GM12864 (cell line): Measurements from ENCODE around the gene LRP6.
"Not testable (repeated sequence)": the region's sequence is repeated elsewhere in the genome, so short reads cannot be mapped to it uniquely, and the experiment has no call there.

Experiments
- DNase-seq: peaks from one replicate; pipeline ENCODE4 v3.0.0-alpha.2; 2011; ENCODE audit warnings: low read depth
- H3K4me3 ChIP-seq: 2 replicates; pipeline ENCODE4 v1.5.1; 2011; ENCODE audit warnings: mild to moderate bottlenecking, low read depth, low read length, control low read depth
- TF ChIP-seq, protein P1 (sequence below): IDR thresholded peaks from 2 replicates; pipeline ENCODE4 v1.5.1; 2011; ENCODE audit warnings: low read depth, mild to moderate bottlenecking, moderate library complexity, low read length, control low read depth, inconsistent platforms; ENCODE audit errors: missing control alignments

Gene LRP6

DNA sequence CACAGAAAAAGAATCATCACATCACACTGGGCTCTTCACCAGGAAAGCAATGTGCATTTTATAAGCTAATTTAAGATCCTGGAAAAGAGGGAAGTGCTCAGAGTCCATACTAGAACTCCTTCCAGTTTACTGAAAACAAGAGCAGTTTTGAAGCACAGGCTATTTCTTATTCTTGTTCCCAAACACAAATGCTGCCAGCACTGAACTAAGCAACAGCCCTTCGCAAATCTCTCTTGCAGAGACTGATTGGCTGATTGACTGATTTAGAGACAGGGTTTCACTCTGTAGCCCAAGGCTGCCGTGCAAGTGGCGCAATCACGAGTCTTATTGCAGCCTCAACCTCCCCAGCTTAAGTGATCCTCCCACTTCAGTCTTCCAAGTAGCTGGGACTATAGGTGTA lies 151.3 kb downstream of the LRP6 start:
- H3K4me3 ChIP-seq: no peak overlapping the region
- TF ChIP-seq, protein P1, sequence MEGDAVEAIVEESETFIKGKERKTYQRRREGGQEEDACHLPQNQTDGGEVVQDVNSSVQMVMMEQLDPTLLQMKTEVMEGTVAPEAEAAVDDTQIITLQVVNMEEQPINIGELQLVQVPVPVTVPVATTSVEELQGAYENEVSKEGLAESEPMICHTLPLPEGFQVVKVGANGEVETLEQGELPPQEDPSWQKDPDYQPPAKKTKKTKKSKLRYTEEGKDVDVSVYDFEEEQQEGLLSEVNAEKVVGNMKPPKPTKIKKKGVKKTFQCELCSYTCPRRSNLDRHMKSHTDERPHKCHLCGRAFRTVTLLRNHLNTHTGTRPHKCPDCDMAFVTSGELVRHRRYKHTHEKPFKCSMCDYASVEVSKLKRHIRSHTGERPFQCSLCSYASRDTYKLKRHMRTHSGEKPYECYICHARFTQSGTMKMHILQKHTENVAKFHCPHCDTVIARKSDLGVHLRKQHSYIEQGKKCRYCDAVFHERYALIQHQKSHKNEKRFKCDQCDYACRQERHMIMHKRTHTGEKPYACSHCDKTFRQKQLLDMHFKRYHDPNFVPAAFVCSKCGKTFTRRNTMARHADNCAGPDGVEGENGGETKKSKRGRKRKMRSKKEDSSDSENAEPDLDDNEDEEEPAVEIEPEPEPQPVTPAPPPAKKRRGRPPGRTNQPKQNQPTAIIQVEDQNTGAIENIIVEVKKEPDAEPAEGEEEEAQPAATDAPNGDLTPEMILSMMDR: no peak
- no peak for DNase-seq

DNA sequence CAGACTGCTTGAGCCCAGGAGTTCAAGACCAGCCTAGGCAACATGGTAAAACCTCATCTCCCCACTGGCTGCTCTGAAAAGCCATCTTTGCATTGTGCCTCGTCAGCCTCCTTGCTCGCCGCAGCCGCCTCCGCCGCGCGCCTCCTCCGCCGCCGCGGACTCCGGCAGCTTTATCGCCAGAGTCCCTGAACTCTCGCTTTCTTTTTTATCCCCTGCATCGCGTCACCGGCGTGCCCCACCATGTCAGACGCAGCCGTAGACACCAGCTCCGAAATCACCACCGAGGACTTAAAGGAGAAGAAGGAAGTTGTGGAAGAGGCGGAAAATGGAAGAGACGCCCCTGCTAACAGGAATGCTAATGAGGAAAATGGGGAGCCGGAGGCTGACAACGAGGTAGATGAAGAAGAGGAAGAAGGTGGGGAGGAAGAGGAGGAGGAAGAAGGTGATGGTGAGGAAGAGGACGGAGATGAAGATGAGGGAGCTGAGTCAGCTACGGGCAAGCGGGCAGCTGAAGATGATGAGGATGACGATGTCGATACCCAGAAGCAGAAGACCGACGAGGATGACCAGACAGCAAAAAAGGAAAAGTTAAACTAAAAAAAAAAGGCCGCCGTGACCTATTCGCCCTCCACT lies 155.8 kb downstream of the LRP6 start:
- DNase-seq, H3K4me3 ChIP-seq: not testable (repeated sequence)

DNA sequence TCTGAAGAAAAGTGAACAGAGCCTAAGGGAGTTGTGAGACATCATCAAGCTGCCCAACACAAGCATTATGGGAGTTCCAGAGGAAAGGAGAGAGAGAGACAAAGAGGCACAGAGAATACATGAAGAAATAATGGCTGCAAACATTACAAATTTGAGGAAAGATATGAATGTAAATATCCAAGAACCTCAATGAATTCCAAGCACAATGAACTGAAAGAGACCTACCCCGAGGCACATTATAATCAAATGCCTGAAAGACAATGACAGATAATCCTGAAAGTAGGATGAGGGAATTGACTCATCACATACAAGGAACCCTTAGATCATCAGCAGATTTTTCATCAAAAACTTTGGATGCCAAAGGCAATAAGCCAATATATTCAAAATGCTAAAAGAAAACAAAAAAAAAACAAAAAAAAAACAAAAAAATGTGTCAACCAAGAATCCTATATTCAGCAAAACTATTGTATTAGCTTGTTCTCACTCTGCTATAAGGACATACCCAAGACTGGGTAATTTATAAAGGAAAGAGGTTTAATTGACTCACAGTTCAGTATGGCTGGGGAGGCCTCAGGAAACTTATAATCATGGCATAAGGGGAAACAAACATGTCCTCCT lies 158.3 kb downstream of the LRP6 start:
- no peak for DNase-seq
- H3K4me3 ChIP-seq: no peak overlapping the region
- TF ChIP-seq, protein P1: no peak

DNA sequence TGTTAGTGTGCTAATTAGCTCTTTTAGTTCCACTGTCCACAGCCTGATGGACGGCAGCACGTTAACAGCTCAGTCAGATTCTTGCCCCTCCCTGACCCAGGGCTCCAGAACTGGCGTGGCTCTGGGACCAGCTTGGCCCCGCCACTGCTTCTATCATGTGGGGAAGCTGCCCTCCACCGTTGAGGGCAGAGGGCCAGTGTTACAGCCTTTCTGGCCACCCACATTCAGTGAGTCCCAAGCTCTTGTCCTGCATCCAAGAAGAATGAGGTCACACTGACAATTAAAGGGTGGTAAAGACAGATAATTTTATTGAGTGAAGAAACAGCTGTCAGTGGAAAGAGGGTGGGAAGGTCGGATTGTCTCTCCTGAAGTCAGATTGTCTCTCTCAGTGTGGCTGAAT lies 159.2 kb downstream of the LRP6 start:
- TF ChIP-seq, protein P1: no peak
- no peak for DNase-seq
- H3K4me3 ChIP-seq: no peak overlapping the region

DNA sequence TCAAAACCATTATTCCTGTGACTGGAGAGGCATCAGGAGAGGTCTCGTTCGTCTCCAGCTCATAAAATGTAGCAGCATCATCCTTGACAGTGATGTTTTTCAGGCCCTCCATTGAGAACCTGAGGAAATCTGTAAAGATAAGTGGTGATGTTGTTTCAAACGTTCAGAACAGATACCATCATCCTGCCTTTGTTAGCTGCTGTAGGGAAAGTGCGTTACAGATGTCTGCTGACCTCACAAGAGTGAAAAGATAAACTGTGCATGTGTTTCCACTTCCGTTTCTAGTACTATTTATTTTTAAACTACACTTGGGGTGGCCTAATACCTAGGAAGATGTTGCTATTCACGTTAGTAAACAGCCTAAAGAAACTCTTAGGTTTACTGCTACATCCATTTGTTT lies 167.7 kb downstream of the LRP6 start:
- DNase-seq: no peak
- no peak overlapping the region for H3K4me3 ChIP-seq
- TF ChIP-seq, protein P1: no peak

DNA sequence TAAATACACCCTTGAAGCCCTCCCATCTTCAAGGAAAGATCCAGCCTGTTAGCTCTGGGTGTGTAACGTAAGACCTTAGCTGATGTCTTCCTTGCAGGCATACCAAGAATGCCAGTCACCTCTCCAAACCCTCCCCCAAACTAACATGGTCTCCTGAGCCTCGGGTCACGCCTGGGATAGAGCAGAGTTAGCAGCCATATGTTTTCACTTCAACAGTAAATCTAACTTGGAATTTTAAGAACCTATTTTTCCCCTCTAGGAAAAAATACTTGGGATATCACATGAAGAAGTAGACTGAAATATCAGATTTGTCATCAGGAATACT lies 168.2 kb downstream of the LRP6 start:
- TF ChIP-seq, protein P1: no peak
- DNase-seq: no peak
- H3K4me3 ChIP-seq: no peak overlapping the region

DNA sequence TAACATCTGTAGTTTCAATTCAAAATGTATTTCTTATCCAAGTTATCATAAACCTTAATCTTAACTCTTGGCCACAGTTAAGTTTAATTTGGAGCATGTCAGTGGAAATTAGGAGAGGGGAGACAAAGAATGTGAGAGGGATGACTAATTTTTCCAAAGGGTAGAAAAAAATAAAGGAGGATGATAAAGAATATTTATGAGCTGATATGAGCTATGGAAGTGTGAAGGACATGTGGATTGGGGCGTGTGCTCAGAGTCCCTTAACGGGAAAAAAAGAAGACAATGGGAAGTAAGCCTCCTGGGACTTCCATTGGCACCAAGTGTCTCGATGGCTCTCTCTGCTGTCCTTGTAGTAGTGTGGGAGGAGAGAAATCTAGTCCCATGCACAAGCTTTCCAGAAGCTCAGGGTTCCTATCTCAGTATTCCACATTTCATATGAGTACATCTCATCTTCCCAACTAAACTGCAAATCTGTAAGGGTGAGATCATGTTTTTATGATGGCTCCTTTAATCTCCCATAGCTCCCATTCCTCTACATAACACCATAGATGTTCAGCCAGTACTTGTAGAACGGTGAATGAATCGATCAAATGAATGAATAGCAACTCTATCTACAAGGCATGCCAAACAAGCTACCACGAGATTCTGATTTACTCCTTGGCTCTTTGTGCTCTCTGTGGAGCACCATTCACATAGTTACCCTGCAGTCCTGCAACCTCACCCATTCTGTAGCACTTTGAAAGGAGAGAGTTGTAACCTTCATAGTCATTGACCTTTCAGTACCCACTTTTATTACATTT lies 168.8 kb downstream of the LRP6 start:
- H3K4me3 ChIP-seq: no peak overlapping the region
- TF ChIP-seq, protein P1: no peak
- no peak for DNase-seq
